ENCODE measurements around the gene FKBP6.
"Not testable (repeated sequence)": the region's sequence is repeated elsewhere in the genome, so short reads cannot be mapped to it uniquely, and the experiment has no call there.

FKBP6 gene

GRCh38 chr7:73356159-73356558 lies 28.2 kb downstream of the FKBP6 start:
- DNase-seq (ENCODE audit: low spot score), result no peak

- DNase-seq (ENCODE audit: low spot score), result no peak
Observed at GRCh38 chr7:73358590-73359275, 30.8 kb downstream of the FKBP6 start.

GRCh38 chr7:73359306-73359705 lies 31.3 kb downstream of the FKBP6 start:
- DNase-seq (ENCODE audit: low spot score), result no peak

GRCh38 chr7:73359746-73360375 lies 31.9 kb downstream of the FKBP6 start:
- no peak for DNase-seq (ENCODE audit: low spot score)

- not testable (repeated sequence) for DNase-seq (ENCODE audit: low spot score)
Observed at GRCh38 chr7:73360590-73360989, 32.6 kb downstream of the FKBP6 start.

- DNase-seq (ENCODE audit: low spot score), result no peak
Observed at GRCh38 chr7:73363225-73364005, 35.5 kb downstream of the FKBP6 start.

- DNase-seq (ENCODE audit: low spot score), result no peak
Observed at GRCh38 chr7:73364006-73364728, 36.2 kb downstream of the FKBP6 start.

GRCh38 chr7:73366127-73366526 lies 38.2 kb downstream of the FKBP6 start:
- DNase-seq (ENCODE audit: low spot score), result no peak

GRCh38 chr7:73366990-73367389 lies 39.0 kb downstream of the FKBP6 start:
- no peak for DNase-seq (ENCODE audit: low spot score)

GRCh38 chr7:73369009-73369408 lies 41.0 kb downstream of the FKBP6 start:
- no peak for DNase-seq (ENCODE audit: low spot score)

- no peak for DNase-seq (ENCODE audit: low spot score)
Observed at GRCh38 chr7:73369622-73370021, 41.7 kb downstream of the FKBP6 start.

GRCh38 chr7:73373741-73374140 lies 45.8 kb downstream of the FKBP6 start:
- no peak for DNase-seq (ENCODE audit: low spot score)

GRCh38 chr7:73376262-73376661 lies 48.3 kb downstream of the FKBP6 start:
- DNase-seq (ENCODE audit: low spot score), result not testable (repeated sequence)

- DNase-seq (ENCODE audit: low spot score), result no peak
Observed at GRCh38 chr7:73376671-73377412, 48.9 kb downstream of the FKBP6 start.

- not testable (repeated sequence) for DNase-seq (ENCODE audit: low spot score)
Observed at GRCh38 chr7:73377413-73378200, 49.6 kb downstream of the FKBP6 start.

GRCh38 chr7:73382934-73383503 lies 55.1 kb downstream of the FKBP6 start:
- DNase-seq (ENCODE audit: low spot score), result no peak

GRCh38 chr7:73387221-73387828 lies 59.4 kb downstream of the FKBP6 start:
- DNase-seq (ENCODE audit: low spot score), result no peak

GRCh38 chr7:73387908-73388414 lies 60.0 kb downstream of the FKBP6 start:
- no peak for DNase-seq (ENCODE audit: low spot score)

- DNase-seq (ENCODE audit: low spot score), result no peak
Observed at GRCh38 chr7:73391396-73391795, 63.4 kb downstream of the FKBP6 start.

GRCh38 chr7:73394422-73394821 lies 66.5 kb downstream of the FKBP6 start:
- DNase-seq (ENCODE audit: low spot score), result no peak

Data from kidney tubule cell (primary cell).